Posterior cingulate gyrus (tissue), 11 donors: ENCODE data around the gene SESN1.

Source experiments
- DNase-seq, 10 donors: peaks; one replicate each; pipeline versions ENCODE4 v3.0.0 to v3.0.0-alpha.2; 2020 to 2021; ENCODE audit warnings: mixed read lengths in 3 of 10
- intact Hi-C: fragments of 100-400 bp; cut with DNase I; formaldehyde crosslinking; loops from one replicate; pipeline ENCODE4 v1.15.1; 2023

The SESN1 gene

GRCh38 chr6:108969776-108970175 lies 124.9 kb downstream of the SESN1 start:
- intact Hi-C loops, result no loop called here
- no peak for DNase-seq

GRCh38 chr6:108968325-108969316 lies 126.0 kb downstream of the SESN1 start:
- intact Hi-C loops, result no loop called here
- no peak for DNase-seq

GRCh38 chr6:108966855-108967755 lies 127.5 kb downstream of the SESN1 start:
- DNase-seq, result no peak
- intact Hi-C loops, result no loop called here

GRCh38 chr6:108966251-108966650 lies 128.4 kb downstream of the SESN1 start:
- intact Hi-C loops, result no loop called here
- no peak for DNase-seq

- intact Hi-C loops, result no loop called here
- DNase-seq, result no peak
Measured at GRCh38 chr6:108961985-108962384, 132.7 kb downstream of the SESN1 start.

GRCh38 chr6:108961077-108961476 lies 133.6 kb downstream of the SESN1 start:
- no peak for DNase-seq
- intact Hi-C loops, result no loop called here

GRCh38 chr6:108960601-108961000 lies 134.0 kb downstream of the SESN1 start:
- intact Hi-C loops, result no loop called here
- DNase-seq, result no peak

GRCh38 chr6:108959972-108960582 lies 134.6 kb downstream of the SESN1 start:
- DNase-seq, result no peak
- intact Hi-C loops, result loop anchor here (5.0 kb wide), 1 partner anchor 43 kb away; no protein-coding TSS in a partner anchor

GRCh38 chr6:108958900-108959770 lies 135.5 kb downstream of the SESN1 start:
- no peak for DNase-seq
- intact Hi-C loops, result loop anchor here (5.0 kb wide), 1 partner anchor 42 kb away; no protein-coding TSS in a partner anchor

- intact Hi-C loops, result loop anchor here (5.0 kb wide), 1 partner anchor 40 kb away; no protein-coding TSS in a partner anchor
- no peak for DNase-seq
Measured at GRCh38 chr6:108957221-108957620, 137.4 kb downstream of the SESN1 start.

- intact Hi-C loops, result loop anchor here (5.0 kb wide), 1 partner anchor 38 kb away; no protein-coding TSS in a partner anchor
Measured at GRCh38 chr6:108955329-108955949, 139.2 kb downstream of the SESN1 start.

GRCh38 chr6:108953681-108954080 lies 141.0 kb downstream of the SESN1 start:
- no peak for DNase-seq
- intact Hi-C loops, result no loop called here

More at GRCh38 chr6:108955329-108955949, 139.2 kb downstream of the SESN1 start:
- no peak for DNase-seq

GRCh38 chr6:108952776-108953486 lies 141.7 kb downstream of the SESN1 start:
- intact Hi-C loops, result no loop called here
- DNase-seq, result no peak

- no peak for DNase-seq
- intact Hi-C loops, result no loop called here
Measured at GRCh38 chr6:108951351-108951953, 143.2 kb downstream of the SESN1 start.

- intact Hi-C loops, result no loop called here
- peak; percentile 37 to 92 (median 62) for DNase-seq
Measured at GRCh38 chr6:108948181-108948661, 146.4 kb downstream of the SESN1 start.

- intact Hi-C loops, result no loop called here
- DNase-seq, result no peak
Measured at GRCh38 chr6:108947114-108947854, 147.4 kb downstream of the SESN1 start.

- no peak for DNase-seq
- intact Hi-C loops, result no loop called here
Measured at GRCh38 chr6:108946695-108947094, 148.0 kb downstream of the SESN1 start.
